ENCODE data around the gene SNED1.
A peak's percentile ranks its signal among the peaks of the same experiment; 100 is the strongest.

The SNED1 gene

DNA sequence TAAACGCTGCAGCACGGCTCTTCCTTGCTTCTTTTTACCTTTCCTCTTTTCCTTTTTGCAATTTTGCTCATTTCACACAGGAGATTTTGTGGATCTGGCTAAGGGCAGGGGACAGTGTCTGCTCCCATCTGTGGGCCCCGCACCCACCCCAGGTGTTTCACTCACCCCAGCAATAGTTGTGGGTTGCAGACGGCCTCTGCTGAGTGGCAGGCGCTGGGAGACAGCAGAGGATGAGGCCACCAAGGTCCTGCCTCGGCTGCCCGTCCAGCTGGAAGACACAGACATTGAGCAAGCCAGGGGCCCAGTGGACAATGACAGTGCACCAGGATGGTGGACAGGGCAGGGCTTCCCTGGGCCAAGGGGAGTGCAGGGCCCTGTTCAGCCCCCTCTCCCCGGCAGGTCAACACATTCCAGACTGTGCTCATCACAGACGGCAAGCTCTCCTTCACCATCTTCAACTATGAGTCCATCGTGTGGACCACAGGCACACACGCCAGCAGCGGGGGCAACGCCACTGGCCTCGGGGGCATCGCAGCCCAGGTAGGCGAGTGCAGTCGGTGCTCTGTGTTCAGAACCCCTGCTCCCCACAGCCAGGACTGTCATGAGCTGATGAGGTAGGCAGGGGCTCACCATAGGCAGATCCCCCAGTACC is 35.0 kb downstream of the SNED1 start:
- no peak for TF ChIP-seq PAX5 (IDR thresholded peaks at IDR 0.05; ENCODE audit: insufficient read depth, low read length, severe bottlenecking)
- DNase-seq (ENCODE audit: insufficient read length, low spot score) (no peak), FAIRE-seq (no peak)

DNA sequence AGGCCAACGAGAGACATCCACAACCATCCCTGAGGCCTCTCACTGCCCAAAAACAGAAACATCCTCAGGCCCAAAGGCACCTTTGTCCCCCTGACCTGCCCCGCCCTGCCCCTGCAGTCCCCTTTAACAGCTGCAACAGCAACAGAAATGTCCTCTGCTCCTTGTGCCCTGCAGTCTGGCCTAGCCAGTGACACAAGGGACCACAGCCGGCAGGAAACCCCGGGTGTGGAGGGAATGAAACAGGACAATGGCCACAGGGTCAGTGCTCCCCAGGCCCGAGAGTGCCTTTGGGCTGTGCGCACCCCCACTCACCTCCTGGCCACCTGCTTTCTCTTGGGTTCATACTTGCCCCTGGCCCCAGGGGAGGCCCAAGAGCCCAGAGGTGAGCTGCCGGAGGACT is 35.6 kb downstream of the SNED1 start:
- TF ChIP-seq POLR2AphosphoS5 (IDR thresholded peaks at IDR 0.05; ENCODE audit: low read depth, low read length) (no peak), SPI1 (IDR thresholded peaks at IDR 0.05; ENCODE audit: low read depth, low read length) (no peak), TAF1 (IDR thresholded peaks at IDR 0.05; ENCODE audit: low read depth, low read length) (no peak), POLR2A (IDR thresholded peaks at IDR 0.05; ENCODE audit: low read depth, low read length) (no peak), PAX5 (IDR thresholded peaks at IDR 0.05; ENCODE audit: insufficient read depth, low read length, severe bottlenecking) (no peak), POU2F2 (IDR thresholded peaks at IDR 0.05; ENCODE audit: low read depth, low read length) (no peak)
- DNase-seq (ENCODE audit: insufficient read length, low spot score) (no peak), FAIRE-seq (no peak)

GRCh38 chr2:241034490-241035141 is 36.2 kb downstream of the SNED1 start:
- DNase-seq (ENCODE audit: insufficient read length, low spot score) (no peak), FAIRE-seq (no peak)
- TF ChIP-seq PAX5 (IDR thresholded peaks at IDR 0.05; ENCODE audit: insufficient read depth, low read length, severe bottlenecking) (no peak), POLR2AphosphoS5 (IDR thresholded peaks at IDR 0.05; ENCODE audit: low read depth, low read length) (no peak), POU2F2 (IDR thresholded peaks at IDR 0.05; ENCODE audit: low read depth, low read length) (no peak), POLR2A (IDR thresholded peaks at IDR 0.05; ENCODE audit: low read depth, low read length) (no peak), SPI1 (IDR thresholded peaks at IDR 0.05; ENCODE audit: low read depth, low read length) (no peak), TAF1 (IDR thresholded peaks at IDR 0.05; ENCODE audit: low read depth, low read length) (no peak)

DNA sequence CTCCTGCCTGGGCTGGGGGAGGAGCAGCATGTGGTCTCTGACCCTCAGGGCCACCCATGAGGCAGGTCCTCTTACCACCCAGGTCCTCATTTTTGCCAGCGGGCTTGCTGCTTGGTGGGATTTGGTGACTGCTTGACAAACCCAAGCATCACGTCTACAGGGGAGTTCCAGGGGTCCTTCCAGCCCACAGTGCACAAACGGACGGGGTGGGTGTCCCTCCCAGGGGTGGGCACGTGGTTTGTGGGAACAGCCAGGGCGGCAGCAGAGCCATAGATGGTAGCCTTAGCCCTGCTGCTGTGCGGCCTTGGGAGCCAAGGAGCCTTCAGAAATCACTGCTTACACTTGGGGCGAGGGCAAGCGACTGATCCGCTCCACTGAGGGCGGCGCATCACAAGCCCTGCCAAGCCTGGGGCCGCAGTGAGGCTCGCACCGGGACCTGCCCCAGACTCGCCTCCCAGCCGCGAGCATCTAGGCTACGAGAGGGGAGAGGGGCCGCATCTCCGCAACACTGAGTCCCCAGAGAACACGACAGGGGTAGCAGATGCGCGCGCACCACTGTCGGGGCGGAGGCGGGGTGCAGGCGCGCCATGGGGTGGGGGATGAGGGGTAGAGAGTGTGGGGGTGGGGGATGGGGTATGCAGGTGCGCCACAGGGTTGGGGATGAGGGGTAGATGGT is 36.9 kb downstream of the SNED1 start:
- FAIRE-seq (no peak), DNase-seq (ENCODE audit: insufficient read length, low spot score) (no peak)
- TF ChIP-seq POLR2AphosphoS5 (IDR thresholded peaks at IDR 0.05; ENCODE audit: low read depth, low read length) (no peak), SPI1 (IDR thresholded peaks at IDR 0.05; ENCODE audit: low read depth, low read length) (no peak), POU2F2 (IDR thresholded peaks at IDR 0.05; ENCODE audit: low read depth, low read length) (no peak), TAF1 (IDR thresholded peaks at IDR 0.05; ENCODE audit: low read depth, low read length) (no peak), PAX5 (IDR thresholded peaks at IDR 0.05; ENCODE audit: insufficient read depth, low read length, severe bottlenecking) (no peak), POLR2A (IDR thresholded peaks at IDR 0.05; ENCODE audit: low read depth, low read length) (no peak)

- no peak for FAIRE-seq
- peak; percentile 52 for DNase-seq (ENCODE audit: insufficient read length, low spot score)
These were observed 37.5 kb downstream of the SNED1 start for GRCh38 chr2:241035818-241036396.

DNA sequence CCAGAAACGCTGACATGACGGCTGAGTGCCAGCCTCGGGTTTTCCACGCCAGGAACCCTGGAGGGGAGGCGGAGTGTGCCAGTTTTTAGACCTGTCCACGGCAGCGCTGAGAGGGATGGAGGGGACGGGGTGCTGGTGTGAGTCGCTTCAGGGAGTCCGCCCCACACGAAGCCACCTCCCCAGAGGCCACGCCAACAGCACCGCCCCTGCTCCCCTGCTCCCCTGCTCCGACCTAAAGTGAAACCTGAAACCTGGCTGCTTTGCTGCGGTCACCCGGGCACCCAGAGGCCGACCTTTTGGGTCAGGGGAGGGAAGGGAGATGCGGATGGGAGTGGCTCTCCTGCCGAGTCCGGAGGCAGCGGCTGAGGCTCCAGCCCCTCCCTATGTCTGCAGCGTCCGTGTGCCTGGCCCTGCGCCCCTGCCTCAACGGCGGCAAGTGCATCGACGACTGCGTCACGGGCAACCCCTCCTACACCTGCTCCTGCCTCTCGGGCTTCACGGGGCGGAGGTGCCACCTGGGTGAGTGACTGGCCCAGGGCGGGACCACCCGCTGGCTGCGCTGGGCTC is 38.1 kb downstream of the SNED1 start:
- peak; percentile 85 for FAIRE-seq
- TF ChIP-seq PAX5 (IDR thresholded peaks at IDR 0.05; ENCODE audit: insufficient read depth, low read length, severe bottlenecking) (no peak), POLR2A (IDR thresholded peaks at IDR 0.05; ENCODE audit: low read depth, low read length) (no peak), POLR2AphosphoS5 (IDR thresholded peaks at IDR 0.05; ENCODE audit: low read depth, low read length) (no peak), POU2F2 (IDR thresholded peaks at IDR 0.05; ENCODE audit: low read depth, low read length) (no peak), SPI1 (IDR thresholded peaks at IDR 0.05; ENCODE audit: low read depth, low read length) (no peak), TAF1 (IDR thresholded peaks at IDR 0.05; ENCODE audit: low read depth, low read length) (no peak)
- peak; percentile 84 for DNase-seq (ENCODE audit: insufficient read length, low spot score)

More at GRCh38 chr2:241035818-241036396, 37.5 kb downstream of the SNED1 start:
- TF ChIP-seq POLR2A (IDR thresholded peaks at IDR 0.05; ENCODE audit: low read depth, low read length) (no peak), SPI1 (IDR thresholded peaks at IDR 0.05; ENCODE audit: low read depth, low read length) (no peak), PAX5 (IDR thresholded peaks at IDR 0.05; ENCODE audit: insufficient read depth, low read length, severe bottlenecking) (no peak), POU2F2 (IDR thresholded peaks at IDR 0.05; ENCODE audit: low read depth, low read length) (no peak), TAF1 (IDR thresholded peaks at IDR 0.05; ENCODE audit: low read depth, low read length) (no peak), POLR2AphosphoS5 (IDR thresholded peaks at IDR 0.05; ENCODE audit: low read depth, low read length) (no peak)

GRCh38 chr2:241036964-241037421 is 38.6 kb downstream of the SNED1 start:
- DNase-seq (ENCODE audit: insufficient read length, low spot score): no peak

GRCh38 chr2:241037498-241037897 is 39.1 kb downstream of the SNED1 start:
- no peak for TF ChIP-seq PAX5 (IDR thresholded peaks at IDR 0.05; ENCODE audit: insufficient read depth, low read length, severe bottlenecking)
- TF ChIP-seq POLR2A (IDR thresholded peaks at IDR 0.05; ENCODE audit: low read depth, low read length): no peak
- no peak for TF ChIP-seq TAF1 (IDR thresholded peaks at IDR 0.05; ENCODE audit: low read depth, low read length)
- TF ChIP-seq SPI1 (IDR thresholded peaks at IDR 0.05; ENCODE audit: low read depth, low read length): no peak
- no peak for TF ChIP-seq POLR2AphosphoS5 (IDR thresholded peaks at IDR 0.05; ENCODE audit: low read depth, low read length)
- TF ChIP-seq POU2F2 (IDR thresholded peaks at IDR 0.05; ENCODE audit: low read depth, low read length): no peak
- FAIRE-seq (peak; percentile 16), DNase-seq (ENCODE audit: insufficient read length, low spot score) (no peak)

More at GRCh38 chr2:241036964-241037421, 38.6 kb downstream of the SNED1 start:
- TF ChIP-seq SPI1 (IDR thresholded peaks at IDR 0.05; ENCODE audit: low read depth, low read length): no peak
- TF ChIP-seq POLR2A (IDR thresholded peaks at IDR 0.05; ENCODE audit: low read depth, low read length): no peak
- TF ChIP-seq POLR2AphosphoS5 (IDR thresholded peaks at IDR 0.05; ENCODE audit: low read depth, low read length): no peak
- no peak for TF ChIP-seq TAF1 (IDR thresholded peaks at IDR 0.05; ENCODE audit: low read depth, low read length)
- no peak for TF ChIP-seq POU2F2 (IDR thresholded peaks at IDR 0.05; ENCODE audit: low read depth, low read length)
- no peak for TF ChIP-seq PAX5 (IDR thresholded peaks at IDR 0.05; ENCODE audit: insufficient read depth, low read length, severe bottlenecking)
- FAIRE-seq: no peak
